Vagina (tissue), 2 donors: ENCODE results near the gene NGEF.

Experiments
- CTCF ChIP-seq, 3 experiments: fragments of 450-650 bp in 2 of 3; fragments of 200-600 bp in 1 of 3; sonication (generic) in 1 of 3; IDR thresholded peaks; one replicate each; pipeline ENCODE4 v1.5.1; 2017 to 2019; ENCODE audit warnings: antibody characterized with exemption in 3 of 3, mild to moderate bottlenecking in 2 of 3, moderate library complexity in 2 of 3
- POLR2A ChIP-seq, 2 donors: fragments of 450-650 bp; IDR thresholded peaks; one replicate each; pipeline ENCODE4 v1.6.1; 2017; ENCODE audit warnings: antibody characterized with exemption in 2 of 2, mild to moderate bottlenecking in 2 of 2, moderate library complexity in 2 of 2
- POLR2AphosphoS5 ChIP-seq, 2 donors: sonication (generic); formaldehyde crosslinking; IDR thresholded peaks; one replicate each; pipeline ENCODE4 v1.9.0; 2017; ENCODE audit warnings: antibody characterized with exemption in 2 of 2, mild to moderate bottlenecking in 2 of 2, low read depth in 1 of 2; ENCODE audit not compliant: insufficient read depth in 1 of 2

- TF ChIP-seq CTCF (IDR thresholded peaks at IDR 0.05) (no peak), POLR2A (IDR thresholded peaks at IDR 0.05) (no peak), POLR2AphosphoS5 (IDR thresholded peaks at IDR 0.05; ENCODE audit: insufficient read depth in 1 of 2, low read depth in 1 of 2) (peak; percentile 28 to 49)
Observed at GRCh38 chr2:233051241-233052149, 38.4 kb upstream of the NGEF start.
